Lower lobe of right lung (tissue), 2 donors: ENCODE results near the gene ARHGEF28. TPM values are rescaled to one million over a fixed set of nuclear protein-coding genes. Genes with fewer than 3 reads are reported as not detected.

Experiments
- ATAC-seq, 2 donors: fragments of 200-7000 bp; cut with Tn5 transposase; one replicate each; pipeline ENCODE4 v1.9.1; 2020 to 2022; ENCODE audit warnings: mild to moderate bottlenecking in 2 of 2, moderate library complexity in 2 of 2
- DNase-seq: peaks from one replicate; pipeline ENCODE4 v3.0.0-alpha.2; 2020
- H3K27ac ChIP-seq: fragments of 200-600 bp; one replicate; pipeline ENCODE4 v1.8.0; 2022
- H3K27me3 ChIP-seq: fragments of 200-600 bp; one replicate; pipeline ENCODE4 v1.8.0; 2022; ENCODE audit warnings: low read depth
- H3K36me3 ChIP-seq: fragments of 200-600 bp; one replicate; pipeline ENCODE4 v1.8.0; 2022; ENCODE audit warnings: mild to moderate bottlenecking
- H3K4me1 ChIP-seq: fragments of 200-600 bp; one replicate; pipeline ENCODE4 v1.8.0; 2022
- H3K4me3 ChIP-seq: fragments of 200-600 bp; one replicate; pipeline ENCODE4 v1.8.0; 2022; ENCODE audit warnings: mild to moderate bottlenecking
- H3K9me3 ChIP-seq: fragments of 200-600 bp; one replicate; pipeline ENCODE4 v1.8.0; 2022
- intact Hi-C: fragments of 100-400 bp; cut with DNase I; formaldehyde crosslinking; loops from one replicate; pipeline ENCODE4 v1.11.0; 2022
- total RNA-seq: library from RNA; stranded (reverse); fragmentation: NEBNext Ultra II Directional; extraction: Animal tissue kit (Norgen Biotek cat#: 25700); gene quantifications from one replicate; pipeline ENCODE4 v1.2.1, GENCODE V29; 2021
- TF ChIP-seq, protein P1 (sequence below): fragments of 200-600 bp; IDR thresholded peaks from one replicate; pipeline ENCODE4 v1.8.0; 2022; ENCODE audit warnings: antibody characterized with exemption, mild to moderate bottlenecking
- donor health status: DM: no; HTN: yes; CAD: no; lungs with severe emphysema.

The ARHGEF28 gene
- total RNA-seq, 1 donor from 2014 or later, result 30.4 TPM

DNA sequence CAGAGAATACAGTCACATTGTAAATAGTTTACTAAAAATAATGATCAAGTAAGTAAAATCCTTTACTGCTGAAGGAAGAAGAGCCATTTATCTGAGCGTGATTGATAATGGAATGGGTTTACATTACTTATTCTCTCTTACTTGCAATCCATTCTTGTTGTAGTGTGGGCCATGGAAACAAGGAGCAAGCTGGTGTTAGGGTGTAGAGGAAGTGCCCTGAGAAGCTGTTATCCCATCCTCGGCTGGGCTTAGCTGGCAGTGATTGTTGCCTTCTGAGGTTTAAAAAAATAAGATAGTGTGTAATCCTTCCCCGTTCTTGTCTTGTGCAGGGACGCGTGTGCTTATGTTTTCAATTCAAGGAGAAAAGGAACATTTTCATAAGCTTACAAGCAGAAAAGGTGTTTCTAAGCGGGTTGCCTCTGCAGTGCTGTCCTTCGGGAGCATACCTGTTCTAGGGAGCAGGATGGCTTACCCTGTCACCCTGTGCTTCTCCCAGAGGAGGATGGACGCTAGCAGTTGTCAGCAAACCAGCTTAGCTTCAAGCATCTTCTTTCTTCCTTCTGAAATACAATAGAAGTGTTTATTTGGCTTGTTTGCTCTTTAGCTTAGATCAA lies 188.3 kb downstream of the ARHGEF28 start:
- intact Hi-C loops, result no loop called here
- Histone ChIP-seq H3K36me3 (no peaks in the 10 kb centered on the region), H3K27me3 (no peaks in the 10 kb centered on the region), H3K4me3 (peak overlapping the region; percentile 34), H3K27ac (no peak overlapping the region), H3K9me3 (no peaks in the 10 kb centered on the region), H3K4me1 (no peaks in the 10 kb centered on the region)
- DNase-seq, result no peak
- peak in 1 of 2 donors; percentile 44 for ATAC-seq
- TF ChIP-seq, protein P1, sequence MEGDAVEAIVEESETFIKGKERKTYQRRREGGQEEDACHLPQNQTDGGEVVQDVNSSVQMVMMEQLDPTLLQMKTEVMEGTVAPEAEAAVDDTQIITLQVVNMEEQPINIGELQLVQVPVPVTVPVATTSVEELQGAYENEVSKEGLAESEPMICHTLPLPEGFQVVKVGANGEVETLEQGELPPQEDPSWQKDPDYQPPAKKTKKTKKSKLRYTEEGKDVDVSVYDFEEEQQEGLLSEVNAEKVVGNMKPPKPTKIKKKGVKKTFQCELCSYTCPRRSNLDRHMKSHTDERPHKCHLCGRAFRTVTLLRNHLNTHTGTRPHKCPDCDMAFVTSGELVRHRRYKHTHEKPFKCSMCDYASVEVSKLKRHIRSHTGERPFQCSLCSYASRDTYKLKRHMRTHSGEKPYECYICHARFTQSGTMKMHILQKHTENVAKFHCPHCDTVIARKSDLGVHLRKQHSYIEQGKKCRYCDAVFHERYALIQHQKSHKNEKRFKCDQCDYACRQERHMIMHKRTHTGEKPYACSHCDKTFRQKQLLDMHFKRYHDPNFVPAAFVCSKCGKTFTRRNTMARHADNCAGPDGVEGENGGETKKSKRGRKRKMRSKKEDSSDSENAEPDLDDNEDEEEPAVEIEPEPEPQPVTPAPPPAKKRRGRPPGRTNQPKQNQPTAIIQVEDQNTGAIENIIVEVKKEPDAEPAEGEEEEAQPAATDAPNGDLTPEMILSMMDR, result no peak

DNA sequence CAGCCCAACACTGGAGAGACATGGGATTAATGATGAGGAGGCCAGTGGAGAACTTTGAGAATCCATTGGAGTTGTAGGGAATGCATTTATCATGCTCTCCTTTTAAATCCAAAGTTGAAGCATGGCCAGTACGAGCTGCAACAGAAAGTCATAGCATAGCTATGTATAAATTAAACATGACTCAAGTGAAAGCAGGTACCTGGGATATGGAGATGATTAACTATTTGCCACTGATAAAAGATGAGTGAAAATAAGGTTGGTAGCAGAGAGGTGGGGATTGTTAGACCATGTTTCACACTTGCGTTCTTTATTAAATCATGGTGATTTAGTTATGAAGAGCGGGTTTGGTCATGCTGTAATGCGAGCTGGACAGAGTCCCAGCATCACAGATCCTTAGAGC lies 189.6 kb downstream of the ARHGEF28 start:
- Histone ChIP-seq H3K4me3 (no peak overlapping the region), H3K27ac (no peak overlapping the region)
- TF ChIP-seq, protein P1, result no peak

DNA sequence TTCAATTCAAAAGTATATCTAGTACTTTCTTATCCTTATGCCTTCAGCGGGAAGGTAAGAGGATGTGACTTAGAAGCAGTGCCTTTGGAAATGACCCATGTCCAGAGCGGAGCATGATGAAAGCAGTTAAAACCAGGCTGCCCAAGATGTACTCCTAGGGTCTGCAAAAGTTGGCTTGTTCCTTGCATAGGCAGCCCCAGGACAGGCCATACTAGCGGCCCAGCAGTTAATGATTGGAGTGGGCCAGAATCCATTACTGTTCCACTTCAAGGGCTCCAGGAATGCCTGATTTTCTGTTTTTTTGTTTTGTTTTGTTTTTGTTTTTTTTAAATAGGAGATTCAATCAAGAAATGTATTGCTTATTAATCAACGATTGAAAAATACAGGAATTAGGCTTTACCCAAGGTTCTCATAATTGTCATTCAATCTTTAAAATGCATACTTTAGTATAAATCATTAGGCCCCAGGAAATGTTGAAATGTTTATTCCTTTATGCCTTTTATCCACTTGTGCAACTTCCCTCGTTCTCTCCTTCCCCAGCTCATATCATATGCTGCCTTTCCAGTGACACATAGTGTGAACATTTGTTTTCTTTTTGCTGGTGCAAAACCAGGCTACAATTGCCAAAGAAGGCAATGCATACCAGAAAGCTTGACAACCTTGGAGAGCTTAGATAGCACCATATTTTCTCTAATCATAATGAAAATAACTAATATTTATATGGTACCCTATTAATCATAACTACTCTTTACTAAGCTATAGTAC lies 190.8 kb downstream of the ARHGEF28 start:
- intact Hi-C loops, result no loop called here
- DNase-seq, result no peak

More for the DNA sequence above, 189.6 kb downstream of the ARHGEF28 start:
- intact Hi-C loops, result no loop called here
- ATAC-seq (peak in 1 of 2 donors; percentile 23), DNase-seq (no peak)
- Histone ChIP-seq H3K27me3 (no peaks in the 10 kb centered on the region), H3K4me1 (no peaks in the 10 kb centered on the region), H3K9me3 (no peaks in the 10 kb centered on the region), H3K36me3 (no peaks in the 10 kb centered on the region)

DNA sequence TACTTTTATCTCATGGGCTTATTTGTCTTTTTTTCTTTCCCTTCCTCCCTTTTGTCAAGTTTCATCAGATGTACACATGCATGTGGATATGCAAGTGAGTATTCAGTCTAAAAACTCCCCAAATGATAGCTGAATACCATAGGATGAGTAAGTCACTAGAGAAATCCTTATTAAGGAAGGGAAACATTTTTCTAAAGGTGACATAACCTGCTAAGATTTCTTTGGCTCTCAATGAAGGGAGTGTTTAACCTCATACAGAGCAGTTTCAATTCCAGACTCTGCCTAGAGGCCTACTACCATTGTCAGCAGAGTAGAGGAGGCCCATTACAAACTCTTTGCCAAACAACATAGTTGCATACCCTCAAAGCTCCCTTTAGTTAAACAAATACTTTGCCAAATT lies 192.4 kb downstream of the ARHGEF28 start:
- H3K9me3 ChIP-seq, result no peaks in the 10 kb centered on the region
- TF ChIP-seq, protein P1, result no peak
- no peaks in the 10 kb centered on the region for H3K36me3 ChIP-seq
- no peak for DNase-seq
- ATAC-seq, result peak in 1 of 2 donors; percentile 50
- no peak overlapping the region for H3K4me3 ChIP-seq
- intact Hi-C loops, result no loop called here
- H3K27me3 ChIP-seq, result no peaks in the 10 kb centered on the region
- no peak overlapping the region for H3K27ac ChIP-seq
- peaks cover 10% of the 10 kb centered on the region for H3K4me1 ChIP-seq

More for the DNA sequence above, 190.8 kb downstream of the ARHGEF28 start:
- H3K9me3 ChIP-seq, result no peaks in the 10 kb centered on the region
- TF ChIP-seq, protein P1, result no peak
- no peak for ATAC-seq
- H3K27me3 ChIP-seq, result no peaks in the 10 kb centered on the region
- H3K27ac ChIP-seq, result no peak overlapping the region
- H3K4me1 ChIP-seq, result no peaks in the 10 kb centered on the region
- H3K36me3 ChIP-seq, result no peaks in the 10 kb centered on the region
- H3K4me3 ChIP-seq, result no peak overlapping the region

DNA sequence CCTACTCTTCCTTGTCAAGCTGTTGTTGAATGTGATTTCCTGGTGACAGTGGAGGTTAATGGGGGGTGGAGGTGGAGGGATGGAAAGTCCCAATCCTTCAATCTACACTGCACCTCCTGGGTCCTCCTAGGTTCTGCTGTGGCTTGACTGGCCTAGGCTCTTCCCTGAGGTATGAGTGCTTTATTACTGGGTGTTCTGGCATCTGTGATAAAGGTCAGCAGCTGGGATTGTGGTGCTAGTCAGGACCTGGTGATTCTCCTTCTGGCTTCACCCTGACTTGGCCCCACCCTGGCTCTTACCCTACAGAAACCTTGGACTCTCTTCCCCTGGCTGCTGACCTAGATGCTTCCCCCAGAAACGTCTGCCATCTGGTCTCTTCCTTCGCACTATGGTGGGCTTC lies 194.3 kb downstream of the ARHGEF28 start:
- no peak for DNase-seq
- Histone ChIP-seq H3K27ac (no peak overlapping the region), H3K36me3 (no peaks in the 10 kb centered on the region), H3K4me1 (peaks cover 14% of the 10 kb centered on the region), H3K4me3 (no peak overlapping the region), H3K9me3 (no peaks in the 10 kb centered on the region), H3K27me3 (no peaks in the 10 kb centered on the region)
- no peak for ATAC-seq
- TF ChIP-seq, protein P1, result no peak
- intact Hi-C loops, result no loop called here
